Uterus (tissue), 4 donors: ENCODE results near the gene GNAT1. TPM values are rescaled to one million over a fixed set of nuclear protein-coding genes. Genes with fewer than 3 reads are reported as not detected.

Experiments used
- DNase-seq, 2 donors: peaks; one replicate each; pipeline ENCODE4 v3.0.0-alpha.2; 2019 to 2020
- H3K27ac ChIP-seq, 2 donors: fragments of 200-600 bp; sonication (generic); 1 replicate in 1 of 2; 2 replicates in 1 of 2; pipeline ENCODE4 v1.5.1; 2016 to 2018
- H3K27me3 ChIP-seq, 2 donors: fragments of 200-600 bp; sonication (generic); one replicate each; pipeline ENCODE4 v1.5.1; 2018 to 2019; ENCODE audit warnings: control low read depth in 1 of 2
- H3K36me3 ChIP-seq, 2 donors: fragments of 200-600 bp; sonication (generic); one replicate each; pipeline ENCODE4 v1.5.1; 2019; ENCODE audit warnings: control low read depth in 1 of 2
- H3K4me1 ChIP-seq, 2 donors: fragments of 200-600 bp; sonication (generic); one replicate each; pipeline ENCODE4 v1.5.1; 2018 to 2019; ENCODE audit warnings: control low read depth in 1 of 2
- H3K4me3 ChIP-seq, 2 donors: fragments of 200-600 bp; sonication (generic); 1 replicate in 1 of 2; 2 replicates in 1 of 2; pipeline ENCODE4 v1.5.1; 2018 to 2019; ENCODE audit warnings: mild to moderate bottlenecking in 1 of 2
- H3K9me3 ChIP-seq, 2 donors: fragments of 200-600 bp; sonication (generic); one replicate each; pipeline ENCODE4 v1.5.1; 2019; ENCODE audit warnings: control low read depth in 1 of 2
- POLR2A ChIP-seq, 2 donors: fragments of 450-650 bp; IDR thresholded peaks; one replicate each; pipeline ENCODE4 v1.6.1; 2016; ENCODE audit warnings: antibody characterized with exemption in 2 of 2, mild to moderate bottlenecking in 1 of 2, moderate library complexity in 1 of 2
- intact Hi-C: fragments of 100-400 bp; cut with DNase I; formaldehyde crosslinking; loops from one replicate; pipeline ENCODE4 v1.15.1; 2023; ENCODE audit warnings: low total_unique reads
- total RNA-seq, 4 donors: library from RNA; depleted of rRNA in 3 of 4; stranded (reverse); fragments of >200 nt in 3 of 4; gene quantifications; one replicate each; pipeline versions ENCODE4 v1.1.0 to v1.2.4, GENCODE V29; 2014 to 2023
- TF ChIP-seq, protein P1 (sequence below), 4 experiments: fragments of 200-600 bp in 2 of 4; fragments of 450-650 bp in 2 of 4; sonication (generic) in 2 of 4; IDR thresholded peaks; one replicate each; pipeline ENCODE4 v1.5.1; 2016 to 2019; ENCODE audit warnings: antibody characterized with exemption in 4 of 4, mild to moderate bottlenecking in 2 of 4, moderate library complexity in 1 of 4
- donor health status: DM: yes; HTN: yes; CAD: no.

GNAT1 gene
- total RNA-seq, 4 donors from 2014 or later: not detected

DNA sequence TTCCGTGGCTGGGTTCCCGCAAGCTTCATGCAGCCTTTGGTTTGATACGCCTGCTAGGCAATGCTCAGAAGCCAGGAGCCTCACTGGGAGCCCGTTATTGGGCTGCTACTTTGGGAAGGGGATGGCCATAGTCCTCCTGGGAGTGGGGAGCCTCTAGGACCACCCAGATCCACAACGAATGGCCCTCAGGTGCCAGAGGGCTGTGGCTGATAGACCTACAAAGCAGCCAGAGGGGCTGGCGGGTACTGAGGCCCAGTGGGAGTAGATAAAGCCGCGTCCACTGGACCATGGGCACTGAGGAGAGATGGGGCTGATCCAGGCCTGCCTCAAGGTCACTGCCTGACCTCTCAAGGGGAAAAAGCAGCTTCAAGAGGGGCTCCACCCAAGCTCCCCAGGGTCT, 714 bp downstream of the GNAT1 start:
- intact Hi-C loops: loop anchor here (5.0 kb wide), 2 partner anchors 35 to 85 kb away; partner anchors contain the start of gene LSMEM2
- Histone ChIP-seq H3K27ac (no peak overlapping the region), H3K27me3 (peaks cover 15 to 17% of the 10 kb centered on the region in 2 donors), H3K4me3 (no peak overlapping the region), H3K36me3 (no peaks in the 10 kb centered on the region), H3K4me1 (peaks cover 0 to 7% of the 10 kb centered on the region in 2 donors), H3K9me3 (no peaks in the 10 kb centered on the region)
- TF ChIP-seq, protein P1, sequence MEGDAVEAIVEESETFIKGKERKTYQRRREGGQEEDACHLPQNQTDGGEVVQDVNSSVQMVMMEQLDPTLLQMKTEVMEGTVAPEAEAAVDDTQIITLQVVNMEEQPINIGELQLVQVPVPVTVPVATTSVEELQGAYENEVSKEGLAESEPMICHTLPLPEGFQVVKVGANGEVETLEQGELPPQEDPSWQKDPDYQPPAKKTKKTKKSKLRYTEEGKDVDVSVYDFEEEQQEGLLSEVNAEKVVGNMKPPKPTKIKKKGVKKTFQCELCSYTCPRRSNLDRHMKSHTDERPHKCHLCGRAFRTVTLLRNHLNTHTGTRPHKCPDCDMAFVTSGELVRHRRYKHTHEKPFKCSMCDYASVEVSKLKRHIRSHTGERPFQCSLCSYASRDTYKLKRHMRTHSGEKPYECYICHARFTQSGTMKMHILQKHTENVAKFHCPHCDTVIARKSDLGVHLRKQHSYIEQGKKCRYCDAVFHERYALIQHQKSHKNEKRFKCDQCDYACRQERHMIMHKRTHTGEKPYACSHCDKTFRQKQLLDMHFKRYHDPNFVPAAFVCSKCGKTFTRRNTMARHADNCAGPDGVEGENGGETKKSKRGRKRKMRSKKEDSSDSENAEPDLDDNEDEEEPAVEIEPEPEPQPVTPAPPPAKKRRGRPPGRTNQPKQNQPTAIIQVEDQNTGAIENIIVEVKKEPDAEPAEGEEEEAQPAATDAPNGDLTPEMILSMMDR (IDR thresholded peaks at IDR 0.05): no peak
- no peak for TF ChIP-seq POLR2A (IDR thresholded peaks at IDR 0.05)
- DNase-seq: no peak

DNA sequence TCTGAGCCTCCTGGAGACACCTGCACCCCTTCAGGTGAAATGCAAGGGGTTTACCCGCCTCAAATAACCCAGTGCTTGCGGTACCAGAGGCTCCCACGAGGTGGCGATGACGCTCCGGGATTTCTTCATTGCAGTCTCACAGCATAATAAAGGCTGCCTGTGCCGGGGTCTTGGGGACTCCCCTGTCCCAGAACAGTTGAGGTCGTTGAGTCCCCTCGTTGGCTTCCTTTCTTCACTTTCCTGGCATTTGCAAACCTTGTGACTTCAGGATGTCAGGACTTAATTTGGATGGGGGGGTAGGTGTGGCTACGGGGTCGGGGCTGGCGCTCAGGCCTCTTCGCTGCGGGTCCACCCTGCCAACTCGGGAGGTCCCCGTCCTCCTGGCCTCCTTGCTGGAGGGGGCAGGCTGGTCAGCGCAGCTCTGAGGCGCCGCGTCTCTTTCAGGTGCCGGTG, 1.3 kb downstream of the GNAT1 start:
- intact Hi-C loops: loop anchor here (5.0 kb wide), 2 partner anchors 35 to 85 kb away; partner anchors contain the start of gene LSMEM2
- Histone ChIP-seq H3K4me3 (no peak overlapping the region), H3K4me1 (peaks cover 0 to 7% of the 10 kb centered on the region in 2 donors), H3K36me3 (no peaks in the 10 kb centered on the region), H3K27me3 (peaks cover 15 to 17% of the 10 kb centered on the region in 2 donors), H3K27ac (no peak overlapping the region), H3K9me3 (no peaks in the 10 kb centered on the region)
- peak; percentile 69 to 72 for DNase-seq
- TF ChIP-seq, protein P1 (IDR thresholded peaks at IDR 0.05): peak; percentile 85 to 93 (median 86)
- no peak for TF ChIP-seq POLR2A (IDR thresholded peaks at IDR 0.05)

DNA sequence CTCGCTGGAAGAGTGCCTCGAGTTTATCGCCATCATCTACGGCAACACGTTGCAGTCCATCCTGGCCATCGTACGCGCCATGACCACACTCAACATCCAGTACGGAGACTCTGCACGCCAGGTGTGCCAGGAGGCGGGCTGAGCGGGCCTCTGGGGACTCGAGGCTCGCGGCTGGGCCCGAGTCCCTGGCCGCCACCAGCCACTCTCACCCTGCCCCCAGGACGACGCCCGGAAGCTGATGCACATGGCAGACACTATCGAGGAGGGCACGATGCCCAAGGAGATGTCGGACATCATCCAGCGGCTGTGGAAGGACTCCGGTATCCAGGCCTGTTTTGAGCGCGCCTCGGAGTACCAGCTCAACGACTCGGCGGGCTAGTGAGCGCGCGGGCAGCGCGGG, 1.9 kb downstream of the GNAT1 start:
- Histone ChIP-seq H3K4me1 (peaks cover 0 to 7% of the 10 kb centered on the region in 2 donors), H3K36me3 (no peaks in the 10 kb centered on the region), H3K9me3 (no peaks in the 10 kb centered on the region), H3K27me3 (peaks cover 15 to 17% of the 10 kb centered on the region in 2 donors), H3K27ac (no peak overlapping the region), H3K4me3 (no peak overlapping the region)
- no peak for DNase-seq
- intact Hi-C loops: loop anchor here (5.0 kb wide), 2 partner anchors 34 to 84 kb away; partner anchors contain the start of gene LSMEM2
- no peak for TF ChIP-seq POLR2A (IDR thresholded peaks at IDR 0.05)
- TF ChIP-seq, protein P1 (IDR thresholded peaks at IDR 0.05): no peak

DNA sequence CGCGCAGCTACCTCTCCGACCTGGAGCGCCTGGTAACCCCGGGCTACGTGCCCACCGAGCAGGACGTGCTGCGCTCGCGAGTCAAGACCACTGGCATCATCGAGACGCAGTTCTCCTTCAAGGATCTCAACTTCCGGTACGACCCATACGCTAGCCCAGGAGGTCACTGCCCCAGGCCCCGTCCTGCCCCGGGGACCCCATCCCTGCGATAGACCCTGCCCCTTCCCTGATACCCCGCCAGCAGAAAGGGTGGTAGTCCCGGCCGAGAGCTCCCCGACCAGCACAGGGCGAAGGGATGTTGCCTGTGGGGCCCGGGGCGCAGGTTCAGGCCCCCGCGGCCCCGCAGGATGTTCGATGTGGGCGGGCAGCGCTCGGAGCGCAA, 2.3 kb downstream of the GNAT1 start:
- H3K4me3 ChIP-seq: no peak overlapping the region
- no peaks in the 10 kb centered on the region for H3K36me3 ChIP-seq
- no peaks in the 10 kb centered on the region for H3K9me3 ChIP-seq
- intact Hi-C loops: loop anchor here (5.0 kb wide), 2 partner anchors 34 to 84 kb away; partner anchors contain the start of gene LSMEM2
- H3K27ac ChIP-seq: no peak overlapping the region
- DNase-seq: no peak
- peaks cover 0 to 7% of the 10 kb centered on the region in 2 donors for H3K4me1 ChIP-seq
- peaks cover 15 to 17% of the 10 kb centered on the region in 2 donors for H3K27me3 ChIP-seq
- no peak for TF ChIP-seq POLR2A (IDR thresholded peaks at IDR 0.05)
- TF ChIP-seq, protein P1 (IDR thresholded peaks at IDR 0.05): no peak

DNA sequence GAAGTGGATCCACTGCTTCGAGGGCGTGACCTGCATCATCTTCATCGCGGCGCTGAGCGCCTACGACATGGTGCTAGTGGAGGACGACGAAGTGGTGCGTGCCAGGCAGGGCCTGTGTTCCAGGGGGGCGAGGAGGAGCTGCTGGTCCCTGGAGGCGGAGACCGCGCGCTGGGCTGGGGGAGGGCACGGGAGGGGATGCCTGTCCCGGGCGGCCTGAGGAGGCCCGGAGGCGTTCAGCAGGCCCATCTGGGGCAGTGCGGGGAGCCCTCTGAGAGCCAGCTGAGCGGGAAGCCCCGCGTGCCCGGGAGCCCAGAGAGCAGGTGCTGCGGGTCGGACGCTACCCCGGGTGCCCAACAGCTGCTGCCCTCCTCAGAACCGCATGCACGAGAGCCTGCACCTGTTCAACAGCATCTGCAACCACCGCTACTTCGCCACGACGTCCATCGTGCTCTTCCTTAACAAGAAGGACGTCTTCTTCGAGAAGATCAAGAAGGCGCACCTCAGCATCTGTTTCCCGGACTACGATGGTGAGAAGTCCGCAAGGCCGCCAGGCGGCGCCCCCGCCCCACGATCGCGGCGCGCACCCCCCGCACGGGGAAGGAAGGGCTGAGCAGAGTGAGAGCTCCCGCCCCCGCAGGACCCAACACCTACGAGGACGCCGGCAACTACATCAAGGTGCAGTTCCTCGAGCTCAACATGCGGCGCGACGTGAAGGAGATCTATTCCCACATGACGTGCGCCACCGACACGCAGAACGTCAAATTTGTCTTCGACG, 2.9 kb downstream of the GNAT1 start:
- Histone ChIP-seq H3K9me3 (no peaks in the 10 kb centered on the region), H3K4me3 (no peak overlapping the region), H3K36me3 (no peaks in the 10 kb centered on the region), H3K4me1 (peaks cover 0 to 7% of the 10 kb centered on the region in 2 donors), H3K27me3 (peaks cover 15 to 17% of the 10 kb centered on the region in 2 donors), H3K27ac (no peak overlapping the region)
- TF ChIP-seq, protein P1 (IDR thresholded peaks at IDR 0.05): peak; percentile 74 to 93 (median 87)
- TF ChIP-seq POLR2A (IDR thresholded peaks at IDR 0.05): no peak
- peak; percentile 67 to 75 for DNase-seq
- intact Hi-C loops: loop anchor here (5.0 kb wide), 2 partner anchors 33 to 83 kb away; partner anchors contain the start of gene LSMEM2
